Heart left ventricle (tissue), 13 donors: ENCODE results near the gene NFE2.

Experiments used
- CTCF ChIP-seq, 12 donors: fragments of 200-600 bp; sonication (generic) in 4 of 12; IDR thresholded peaks; one replicate each; pipeline versions ENCODE4 v1.5.0 to v1.8.0; 2018 to 2022; ENCODE audit warnings: antibody characterized with exemption in 12 of 12, mild to moderate bottlenecking in 5 of 12
- POLR2A ChIP-seq, 2 donors: fragments of 450-650 bp; IDR thresholded peaks; one replicate each; pipeline ENCODE4 v1.6.1; 2017; ENCODE audit warnings: antibody characterized with exemption in 2 of 2, mild to moderate bottlenecking in 2 of 2, moderate library complexity in 2 of 2
- donor health status: ischemic (EF 13 %, LVEDD 7.1; RV severe dilation, severe dysfunction).
- donor health status: DM: no; HTN: yes; CAD: no.
- donor health status: DM: no; HTN: no; CAD: no.
- donor health status: ischemic (EF 25% LVEDD 6.9; RV normal size, moderate dysfunction).
- donor health status: ischemic (EF 25% LVEDD 5.7; RV mildly dilated, moderate dysfunction).
- donor health status: ischemic (EF 35%, LVEDD 5.7; RV mildly dilated, moderate dysfunction).
- donor health status: nonischemic (EF 11% LVEDD 7.7; RV severe dilation, severe dysfunction).
- donor health status: DM: yes; HTN: yes; CAD: no.
- donor health status: PGD.
- donor health status: ischemic (EF 29% LVEDD 5.4; RV normal size, mild dysfunction).
- donor health status: nonischemic (EF 23%, LVEDD 6.1; RV moderate dilation, normal function).

- no peak for TF ChIP-seq CTCF (IDR thresholded peaks at IDR 0.05)
- TF ChIP-seq POLR2A (IDR thresholded peaks at IDR 0.05), result no peak
These were observed 47.6 kb downstream of the NFE2 start for GRCh38 chr12:54253240-54253639.
